CD4-positive, alpha-beta T cell (primary cell): ENCODE measurements around the gene FAM221B. TPM values are rescaled to one million over a fixed set of nuclear protein-coding genes. Genes with fewer than 3 reads are reported as not detected.

ENCODE experiments used
- ATAC-seq: fragments of 200-7000 bp; cut with Tn5 transposase; one replicate; pipeline ENCODE4 v1.10.0; 2022; ENCODE audit warnings: mild to moderate bottlenecking; ENCODE audit not compliant: poor library complexity
- CTCF ChIA-PET: fragments of 350-600 bp; sonication (Branson Sonifier 250); formaldehyde crosslinking; loops from one replicate; lab custom pipeline; 2021; ENCODE audit warnings: antibody characterized with exemption, inconsistent platforms; lab: Charles Lee
- POLR2A ChIA-PET: fragments of 350-600 bp; sonication (Branson Sonifier 250); formaldehyde crosslinking; loops from one replicate; lab custom pipeline; 2021; ENCODE audit warnings: antibody characterized with exemption, inconsistent platforms; lab: Charles Lee
- DNase-seq, 14 experiments: peaks; one replicate each; pipeline ENCODE4 v3.0.0-alpha.2; 2013 to 2020; ENCODE audit warnings: mixed read lengths in 2 of 14
- H3K27ac ChIP-seq, 2 donors: one replicate each; pipeline versions ENCODE4 v1.5.1 to v1.7.0; 2013; ENCODE audit warnings: low read length in 2 of 2, low read depth in 1 of 2, mild to moderate bottlenecking in 1 of 2
- H3K27me3 ChIP-seq, 2 experiments: 1 replicate in 1 of 2; 2 replicates in 1 of 2; pipeline versions ENCODE4 v1.6.1 to v1.7.0; 2013; ENCODE audit warnings: low read length in 2 of 2, control low read depth in 1 of 2, mild to moderate bottlenecking in 1 of 2, moderate library complexity in 1 of 2; ENCODE audit not compliant: insufficient read depth in 2 of 2, control insufficient read depth in 1 of 2
- H3K36me3 ChIP-seq: one replicate; pipeline ENCODE4 v1.6.1; 2013; ENCODE audit warnings: low read length, control low read depth; ENCODE audit not compliant: insufficient read depth
- H3K4me1 ChIP-seq: one replicate; pipeline ENCODE4 v1.6.1; 2013; ENCODE audit warnings: low read length, control low read depth; ENCODE audit not compliant: insufficient read depth
- H3K4me3 ChIP-seq: one replicate; pipeline ENCODE4 v1.5.1; 2013; ENCODE audit warnings: mild to moderate bottlenecking, low read length, moderate library complexity
- H3K9me3 ChIP-seq, 2 experiments: 1 replicate in 1 of 2; 2 replicates in 1 of 2; pipeline versions ENCODE4 v1.6.1 to v1.7.0; 2013; ENCODE audit warnings: low read length in 2 of 2, mild to moderate bottlenecking in 2 of 2, control low read depth in 1 of 2, moderate library complexity in 1 of 2; ENCODE audit not compliant: control insufficient read depth in 1 of 2, insufficient read depth in 1 of 2
- H3K27ac Mint-ChIP-seq: one replicate; pipeline ENCODE4 v1.8.0; 2020; ENCODE audit warnings: mixed read lengths
- H3K27me3 Mint-ChIP-seq: one replicate; pipeline ENCODE4 v1.8.0; 2021; ENCODE audit warnings: mixed read lengths
- H3K36me3 Mint-ChIP-seq: one replicate; pipeline ENCODE4 v1.8.0; 2021; ENCODE audit warnings: low read depth, mixed read lengths
- H3K4me1 Mint-ChIP-seq: one replicate; pipeline ENCODE4 v1.8.0; 2021; ENCODE audit warnings: low read depth, mixed read lengths
- H3K4me3 Mint-ChIP-seq: one replicate; pipeline ENCODE4 v1.8.0; 2020; ENCODE audit warnings: mild to moderate bottlenecking, mixed read lengths
- H3K9me3 Mint-ChIP-seq: one replicate; pipeline ENCODE4 v1.8.0; 2020; ENCODE audit warnings: mixed read lengths
- intact Hi-C, 2 experiments: fragments of 100-400 bp; cut with DNase I in 1 of 2; cut with micrococcal nuclease in 1 of 2; formaldehyde crosslinking; loops; one replicate each; pipeline versions ENCODE4 v1.15.1 to v1.9.0; 2023 to 2025; cut with DNase I, micrococcal nuclease
- total RNA-seq, 174 experiments: library from RNA in 2 of 174; stranded (reverse) in 2 of 174; gene quantifications; one replicate each; pipeline ENCODE4 v1.2.3 and lab custom pipeline; 2021 to 2026
- TF ChIP-seq, protein P1 (sequence below): fragments of 200-600 bp; IDR thresholded peaks from one replicate; pipeline ENCODE4 v1.8.0; 2022; ENCODE audit warnings: antibody characterized with exemption, mild to moderate bottlenecking

The FAM221B gene
- total RNA-seq, 2 experiments from 2014 or later = not detected

DNA sequence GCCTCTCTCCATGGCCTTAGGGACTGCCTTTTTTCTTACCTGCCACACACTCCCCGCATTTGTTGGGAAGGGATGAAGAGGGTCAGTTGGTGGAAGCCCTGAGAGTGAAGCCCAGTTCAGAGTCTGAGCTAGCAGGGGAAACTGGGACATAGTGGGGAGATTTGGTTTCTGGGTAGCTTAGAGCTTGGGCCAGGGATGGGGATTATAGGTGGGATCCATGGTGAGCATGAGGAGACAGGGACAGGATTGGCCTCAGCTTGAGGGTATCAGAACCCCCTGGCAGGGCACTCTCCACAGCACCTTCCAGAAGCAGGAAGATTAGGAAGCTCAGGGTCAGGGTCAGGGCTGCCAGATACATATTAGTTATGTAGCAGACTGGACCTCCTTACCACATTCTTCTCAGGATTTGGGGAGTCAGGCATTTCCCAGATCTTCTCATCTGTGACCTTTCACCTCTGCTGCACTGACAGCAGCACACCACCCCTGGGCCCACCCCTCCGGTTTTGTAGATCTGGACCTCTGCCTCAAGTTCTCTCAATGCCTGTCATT is 23.8 kb upstream of the FAM221B start:
- Mint-ChIP-seq H3K4me3 (no peak overlapping the region), H3K27me3 (no peaks in the 10 kb centered on the region), H3K27ac (no peak overlapping the region), H3K36me3 (peaks cover 10% of the 10 kb centered on the region), H3K4me1 (no peaks in the 10 kb centered on the region), H3K9me3 (no peaks in the 10 kb centered on the region)
- ChIA-PET CTCF (interaction anchor here (0.5 kb wide), 1 partner anchor 84 kb away, joined by 3 read pairs; no protein-coding TSS in a partner anchor), POLR2A (no interaction called here)
- intact Hi-C loops = no loop called here
- H3K36me3 ChIP-seq = peaks cover 2% of the 10 kb centered on the region
- no peaks in the 10 kb centered on the region for H3K9me3 ChIP-seq
- H3K27me3 ChIP-seq = no peaks in the 10 kb centered on the region
- ATAC-seq (no peak), DNase-seq (no peak)
- no peaks in the 10 kb centered on the region for H3K4me1 ChIP-seq
- TF ChIP-seq, protein P1, sequence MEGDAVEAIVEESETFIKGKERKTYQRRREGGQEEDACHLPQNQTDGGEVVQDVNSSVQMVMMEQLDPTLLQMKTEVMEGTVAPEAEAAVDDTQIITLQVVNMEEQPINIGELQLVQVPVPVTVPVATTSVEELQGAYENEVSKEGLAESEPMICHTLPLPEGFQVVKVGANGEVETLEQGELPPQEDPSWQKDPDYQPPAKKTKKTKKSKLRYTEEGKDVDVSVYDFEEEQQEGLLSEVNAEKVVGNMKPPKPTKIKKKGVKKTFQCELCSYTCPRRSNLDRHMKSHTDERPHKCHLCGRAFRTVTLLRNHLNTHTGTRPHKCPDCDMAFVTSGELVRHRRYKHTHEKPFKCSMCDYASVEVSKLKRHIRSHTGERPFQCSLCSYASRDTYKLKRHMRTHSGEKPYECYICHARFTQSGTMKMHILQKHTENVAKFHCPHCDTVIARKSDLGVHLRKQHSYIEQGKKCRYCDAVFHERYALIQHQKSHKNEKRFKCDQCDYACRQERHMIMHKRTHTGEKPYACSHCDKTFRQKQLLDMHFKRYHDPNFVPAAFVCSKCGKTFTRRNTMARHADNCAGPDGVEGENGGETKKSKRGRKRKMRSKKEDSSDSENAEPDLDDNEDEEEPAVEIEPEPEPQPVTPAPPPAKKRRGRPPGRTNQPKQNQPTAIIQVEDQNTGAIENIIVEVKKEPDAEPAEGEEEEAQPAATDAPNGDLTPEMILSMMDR = no peak
- H3K4me3 ChIP-seq = no peak overlapping the region
- H3K27ac ChIP-seq = no peak overlapping the region

DNA sequence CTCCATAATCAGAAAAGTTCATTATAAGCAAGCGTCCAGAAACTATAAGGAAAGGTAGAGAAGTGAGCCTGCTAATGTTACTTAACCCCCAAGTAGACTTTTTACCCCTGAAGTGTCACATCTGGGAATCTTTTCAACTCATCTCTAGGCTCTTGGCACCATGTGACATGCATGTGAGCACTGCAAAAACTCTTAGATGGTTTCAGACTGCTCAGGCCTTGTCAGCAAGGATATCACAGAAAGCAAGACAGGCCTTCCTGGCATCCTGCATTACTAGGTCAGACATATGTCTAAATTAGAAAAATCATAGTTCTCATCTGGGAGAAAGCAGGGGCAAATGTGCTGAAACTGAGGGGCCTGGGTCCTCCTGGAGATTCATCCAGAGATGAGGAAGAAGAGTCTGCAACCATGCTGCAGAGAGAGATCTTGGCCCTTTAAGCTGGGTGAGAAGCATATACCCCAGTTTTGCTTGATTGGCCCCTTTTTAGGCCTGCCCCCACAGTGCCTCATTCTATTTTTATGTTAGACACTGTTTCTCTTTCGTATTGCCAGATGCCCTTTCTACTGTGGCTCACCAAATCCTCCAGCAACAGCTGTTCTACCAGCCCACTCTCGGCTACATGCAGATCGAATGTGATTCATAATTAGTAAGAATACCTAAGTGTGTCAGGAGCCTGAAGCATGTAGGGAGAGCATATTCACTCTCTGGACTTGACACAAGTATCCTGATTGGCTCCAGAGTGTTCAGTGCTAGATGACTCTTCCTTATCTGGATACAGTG is 19.4 kb upstream of the FAM221B start:
- H3K4me3 ChIP-seq = no peak overlapping the region
- H3K27me3 ChIP-seq = no peaks in the 10 kb centered on the region
- peaks cover 22% of the 10 kb centered on the region for H3K4me1 Mint-ChIP-seq
- H3K4me3 Mint-ChIP-seq = no peak overlapping the region
- peaks cover 26% of the 10 kb centered on the region for H3K4me1 ChIP-seq
- no peak overlapping the region for H3K27ac Mint-ChIP-seq
- H3K36me3 ChIP-seq = peaks cover 3% of the 10 kb centered on the region
- peaks cover 15% of the 10 kb centered on the region for H3K36me3 Mint-ChIP-seq
- no peak for ATAC-seq
- no peaks in the 10 kb centered on the region for H3K27me3 Mint-ChIP-seq
- H3K27ac ChIP-seq = no peak overlapping the region
- ChIA-PET POLR2A (no interaction called here), CTCF (no interaction called here)
- no peak for DNase-seq
- H3K9me3 ChIP-seq = no peaks in the 10 kb centered on the region
- H3K9me3 Mint-ChIP-seq = no peaks in the 10 kb centered on the region
- intact Hi-C loops = no loop called here
- TF ChIP-seq, protein P1 = no peak

GRCh38 chr9:35845824-35846771 is 17.6 kb upstream of the FAM221B start:
- Histone ChIP-seq H3K36me3 (peaks cover 3% of the 10 kb centered on the region), H3K4me1 (peaks cover 26% of the 10 kb centered on the region), H3K27me3 (no peaks in the 10 kb centered on the region), H3K9me3 (no peaks in the 10 kb centered on the region), H3K4me3 (peak overlapping the region; percentile 6), H3K27ac (peak overlapping the region in 1 of 2 donors; percentile 56)
- ATAC-seq (no peak), DNase-seq (peak in 3 of 14 experiments; percentile 10 to 18 (median 16))
- intact Hi-C loops = loop anchor here in 1 of 2 experiments (2.0 kb wide), 1 partner anchor 17 kb away; the partner anchor contains the start of genes FAM221B and TMEM8B
- peak overlapping the region; percentile 25 for H3K27ac Mint-ChIP-seq
- TF ChIP-seq, protein P1 = no peak
- H3K27me3 Mint-ChIP-seq = no peaks in the 10 kb centered on the region
- peaks cover 15% of the 10 kb centered on the region for H3K36me3 Mint-ChIP-seq
- H3K9me3 Mint-ChIP-seq = no peaks in the 10 kb centered on the region
- ChIA-PET POLR2A (interaction anchor here (1.0 to 1.2 kb wide), 3 partner anchors 34 to 114 kb away, joined by 3 to 11 read pairs (median 3); partner anchors contain the start of genes CREB3, SPAG8 and TLN1), CTCF (interaction anchor here (1.3 kb wide), 1 partner anchor 20 kb away, joined by 5 read pairs; no protein-coding TSS in a partner anchor)
- H3K4me1 Mint-ChIP-seq = peaks cover 22% of the 10 kb centered on the region
- H3K4me3 Mint-ChIP-seq = peak overlapping the region; percentile 31
